Endothelial cell (in vitro differentiated cells): ENCODE measurements around the gene SPTB. TPM values are rescaled to one million over a fixed set of nuclear protein-coding genes. Genes with fewer than 3 reads are reported as not detected.
"Not testable (repeated sequence)": the region's sequence is repeated elsewhere in the genome, so short reads cannot be mapped to it uniquely, and the experiment has no call there.

Source experiments
- DNase-seq: peaks from one replicate; pipeline ENCODE4 v3.0.0; 2021; ENCODE audit warnings: low spot score
- H3K27ac Mint-ChIP-seq: one replicate; pipeline ENCODE4 v1.8.0; 2021; ENCODE audit warnings: mixed read lengths, inconsistent platforms; ENCODE audit not compliant: unreplicated experiment
- H3K27me3 Mint-ChIP-seq: one replicate; pipeline ENCODE4 v1.8.0; 2021; ENCODE audit warnings: mild to moderate bottlenecking, moderate library complexity, mixed read lengths, inconsistent platforms; ENCODE audit not compliant: unreplicated experiment
- H3K36me3 Mint-ChIP-seq: one replicate; pipeline ENCODE4 v1.8.0; 2021; ENCODE audit warnings: mild to moderate bottlenecking, low read depth, mixed read lengths, inconsistent platforms; ENCODE audit not compliant: unreplicated experiment
- H3K4me1 Mint-ChIP-seq: one replicate; pipeline ENCODE4 v1.8.0; 2021; ENCODE audit warnings: mild to moderate bottlenecking, mixed read lengths, inconsistent platforms; ENCODE audit not compliant: unreplicated experiment
- H3K4me3 Mint-ChIP-seq: one replicate; pipeline ENCODE4 v1.8.0; 2021; ENCODE audit warnings: mild to moderate bottlenecking, mixed read lengths, inconsistent platforms; ENCODE audit not compliant: unreplicated experiment
- H3K9me3 Mint-ChIP-seq: one replicate; pipeline ENCODE4 v1.8.0; 2021; ENCODE audit warnings: mixed read lengths, inconsistent platforms; ENCODE audit not compliant: unreplicated experiment
- total RNA-seq: library from RNA; stranded (reverse); fragmentation: NEBNext Ultra II Directional; extraction: Animal tissue kit (Norgen Biotek cat#: 25700); gene quantifications from one replicate; pipeline ENCODE4 v1.2.1, GENCODE V29; 2021; ENCODE audit not compliant: unreplicated experiment
- TF ChIP-seq, protein P1 (sequence below): fragments of 200-600 bp; sonication (generic); IDR thresholded peaks from one replicate; pipeline ENCODE4 v1.5.0; 2021; ENCODE audit warnings: antibody characterized with exemption; ENCODE audit not compliant: unreplicated experiment

SPTB gene
- total RNA-seq, 1 donor from 2014 or later, result 0.08 TPM

DNA sequence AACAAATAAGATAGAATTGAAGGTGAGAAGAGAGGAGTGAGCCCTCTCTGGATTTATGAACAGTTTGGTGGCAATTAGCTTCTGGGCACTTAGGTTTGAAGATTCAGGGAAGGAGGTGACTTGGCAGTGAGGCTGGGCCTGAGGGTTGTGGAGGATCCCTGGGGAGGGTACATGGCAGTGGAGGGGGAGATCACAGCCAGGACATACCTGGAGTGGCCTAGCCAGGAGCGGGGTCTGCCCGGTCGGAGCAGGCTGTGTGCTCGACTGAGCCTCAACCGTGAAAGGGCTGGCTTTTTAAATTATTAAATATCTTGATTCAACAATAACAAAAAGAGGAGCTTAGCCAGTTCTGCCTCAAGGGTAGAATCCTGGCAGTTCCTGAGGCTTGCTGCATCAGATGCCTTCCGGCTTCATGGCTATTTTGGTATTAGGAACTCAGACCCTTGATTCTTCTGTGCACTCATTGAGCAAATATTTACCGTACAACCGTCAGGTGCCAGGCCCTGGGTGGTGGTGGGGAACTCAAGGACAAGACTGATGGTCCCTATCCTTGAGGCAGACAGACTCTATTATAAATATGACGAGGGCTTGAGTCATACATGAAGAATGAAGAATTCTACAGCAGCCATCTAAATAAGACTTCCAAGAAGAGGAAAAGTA, 73.4 kb downstream of the SPTB start:
- Mint-ChIP-seq H3K27me3 (peaks cover 4% of the 10 kb centered on the region), H3K9me3 (no peaks in the 10 kb centered on the region), H3K27ac (no peak overlapping the region), H3K4me3 (no peak overlapping the region), H3K4me1 (peaks cover 17% of the 10 kb centered on the region), H3K36me3 (no peaks in the 10 kb centered on the region)
- TF ChIP-seq, protein P1, sequence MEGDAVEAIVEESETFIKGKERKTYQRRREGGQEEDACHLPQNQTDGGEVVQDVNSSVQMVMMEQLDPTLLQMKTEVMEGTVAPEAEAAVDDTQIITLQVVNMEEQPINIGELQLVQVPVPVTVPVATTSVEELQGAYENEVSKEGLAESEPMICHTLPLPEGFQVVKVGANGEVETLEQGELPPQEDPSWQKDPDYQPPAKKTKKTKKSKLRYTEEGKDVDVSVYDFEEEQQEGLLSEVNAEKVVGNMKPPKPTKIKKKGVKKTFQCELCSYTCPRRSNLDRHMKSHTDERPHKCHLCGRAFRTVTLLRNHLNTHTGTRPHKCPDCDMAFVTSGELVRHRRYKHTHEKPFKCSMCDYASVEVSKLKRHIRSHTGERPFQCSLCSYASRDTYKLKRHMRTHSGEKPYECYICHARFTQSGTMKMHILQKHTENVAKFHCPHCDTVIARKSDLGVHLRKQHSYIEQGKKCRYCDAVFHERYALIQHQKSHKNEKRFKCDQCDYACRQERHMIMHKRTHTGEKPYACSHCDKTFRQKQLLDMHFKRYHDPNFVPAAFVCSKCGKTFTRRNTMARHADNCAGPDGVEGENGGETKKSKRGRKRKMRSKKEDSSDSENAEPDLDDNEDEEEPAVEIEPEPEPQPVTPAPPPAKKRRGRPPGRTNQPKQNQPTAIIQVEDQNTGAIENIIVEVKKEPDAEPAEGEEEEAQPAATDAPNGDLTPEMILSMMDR, result no peak
- DNase-seq, result no peak

DNA sequence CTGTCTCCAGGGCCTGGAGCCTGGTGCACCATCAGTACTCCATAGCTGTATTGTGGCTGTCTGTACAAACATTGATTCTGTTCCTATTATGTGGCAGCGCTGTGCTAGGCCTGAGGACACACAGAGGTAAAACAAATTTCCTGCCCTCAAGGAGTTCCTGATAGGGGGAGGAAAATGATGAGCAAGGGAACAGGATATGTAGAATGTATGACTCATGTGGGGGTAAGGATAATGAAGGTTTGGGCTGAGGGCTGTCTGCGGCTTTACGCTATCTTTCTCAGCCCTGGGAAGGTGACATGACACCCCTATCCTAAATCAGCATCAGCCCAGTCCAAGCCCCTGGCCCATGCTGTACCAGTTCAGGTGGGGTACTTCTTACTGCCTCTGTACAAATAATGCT, 74.1 kb downstream of the SPTB start:
- peaks cover 17% of the 10 kb centered on the region for H3K4me1 Mint-ChIP-seq
- H3K9me3 Mint-ChIP-seq, H3K27ac Mint-ChIP-seq, H3K4me3 Mint-ChIP-seq, DNase-seq, H3K36me3 Mint-ChIP-seq, H3K27me3 Mint-ChIP-seq: not testable (repeated sequence)

DNA sequence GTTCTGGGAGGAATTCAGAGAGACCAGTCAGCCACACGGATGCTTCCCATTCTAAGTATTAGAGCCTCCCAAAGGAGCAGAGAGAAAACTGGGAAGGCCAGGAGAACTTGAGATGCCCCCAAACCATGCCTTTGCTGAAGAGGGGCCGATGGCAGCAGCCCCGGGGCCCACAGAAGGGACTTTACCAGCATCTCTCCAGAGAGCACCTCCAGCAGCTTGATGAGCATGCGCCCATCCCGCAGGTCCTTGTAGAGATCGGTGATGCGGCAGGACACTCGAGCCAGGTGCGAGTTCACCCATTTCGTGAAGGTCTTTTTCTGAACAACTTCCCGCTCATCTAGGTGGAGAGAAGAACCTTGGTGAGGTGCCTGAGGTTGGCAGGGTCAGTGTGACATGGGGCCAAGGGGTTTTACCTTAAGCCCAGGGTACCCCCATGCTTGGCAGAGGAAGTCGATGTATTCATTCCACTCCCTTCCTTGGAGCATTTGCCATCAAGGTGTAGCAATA, 74.9 kb downstream of the SPTB start:
- Mint-ChIP-seq H3K36me3 (no peaks in the 10 kb centered on the region), H3K4me1 (peaks cover 17% of the 10 kb centered on the region), H3K4me3 (no peak overlapping the region), H3K27ac (no peak overlapping the region), H3K9me3 (no peaks in the 10 kb centered on the region), H3K27me3 (peaks cover 4% of the 10 kb centered on the region)
- TF ChIP-seq, protein P1, result no peak
- DNase-seq, result no peak

DNA sequence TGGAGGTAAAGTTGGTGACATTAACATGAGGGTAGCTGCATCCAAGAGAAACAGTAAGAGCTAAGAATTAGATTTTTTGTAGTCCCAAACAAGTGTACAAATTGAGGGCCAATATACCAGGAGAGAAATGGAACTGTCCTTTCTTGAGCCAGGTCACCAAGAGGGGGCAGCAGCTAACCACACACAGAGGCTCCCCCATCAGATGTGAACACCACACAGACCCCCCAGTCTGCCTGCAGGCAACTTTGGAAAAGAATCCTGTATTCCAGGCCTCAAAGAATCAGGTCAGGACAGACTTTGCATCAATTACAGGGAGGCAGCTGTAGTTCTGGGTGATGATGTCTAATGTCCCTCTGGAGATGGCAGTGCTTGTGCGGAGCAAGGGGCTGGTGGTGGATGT, 77.9 kb downstream of the SPTB start:
- TF ChIP-seq, protein P1, result peak; percentile 27
- Mint-ChIP-seq H3K27ac (no peak overlapping the region), H3K9me3 (no peaks in the 10 kb centered on the region), H3K4me3 (no peak overlapping the region), H3K27me3 (peaks cover 4% of the 10 kb centered on the region), H3K36me3 (no peaks in the 10 kb centered on the region), H3K4me1 (peaks cover 17% of the 10 kb centered on the region)
- DNase-seq, result peak; percentile 53

DNA sequence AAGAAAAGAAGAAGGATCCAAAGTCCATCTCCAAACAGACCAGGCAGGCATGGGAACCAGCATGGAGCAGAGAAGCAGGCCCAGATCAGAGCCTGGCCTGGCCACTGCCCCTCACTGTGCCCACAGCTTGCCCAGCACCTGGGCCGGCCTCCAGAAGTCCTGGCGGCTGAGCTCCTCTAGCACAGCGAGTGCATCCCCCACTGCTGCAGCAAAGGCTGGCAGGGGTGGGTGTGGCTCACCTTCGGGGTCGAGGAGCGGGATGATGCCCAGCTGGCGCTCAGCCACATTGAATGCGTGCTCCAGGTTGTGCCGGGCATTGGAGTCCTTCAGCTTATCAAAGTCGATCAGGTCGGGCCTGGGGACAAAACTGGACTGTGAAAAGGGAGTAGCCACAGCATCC, 78.7 kb downstream of the SPTB start:
- no peak overlapping the region for H3K4me3 Mint-ChIP-seq
- H3K4me1 Mint-ChIP-seq, result peaks cover 15% of the 10 kb centered on the region
- no peaks in the 10 kb centered on the region for H3K9me3 Mint-ChIP-seq

More for the DNA sequence above, 78.7 kb downstream of the SPTB start:
- H3K36me3 Mint-ChIP-seq, result no peaks in the 10 kb centered on the region
- DNase-seq, result no peak
- TF ChIP-seq, protein P1, result no peak
- H3K27ac Mint-ChIP-seq, result no peak overlapping the region
- peaks cover 5% of the 10 kb centered on the region for H3K27me3 Mint-ChIP-seq
